SH-SY5Y (cell line): ENCODE data around the gene PET117.

Experiments used
- GATA2 ChIP-seq: IDR thresholded peaks from 2 replicates; pipeline ENCODE4 v1.6.1; 2011; ENCODE audit warnings: mild to moderate bottlenecking, low read depth, low read length
- GATA3 ChIP-seq: IDR thresholded peaks from 2 replicates; pipeline ENCODE4 v1.6.1; 2011; ENCODE audit warnings: low read depth, mild to moderate bottlenecking, low read length, moderate library complexity

The PET117 gene

DNA sequence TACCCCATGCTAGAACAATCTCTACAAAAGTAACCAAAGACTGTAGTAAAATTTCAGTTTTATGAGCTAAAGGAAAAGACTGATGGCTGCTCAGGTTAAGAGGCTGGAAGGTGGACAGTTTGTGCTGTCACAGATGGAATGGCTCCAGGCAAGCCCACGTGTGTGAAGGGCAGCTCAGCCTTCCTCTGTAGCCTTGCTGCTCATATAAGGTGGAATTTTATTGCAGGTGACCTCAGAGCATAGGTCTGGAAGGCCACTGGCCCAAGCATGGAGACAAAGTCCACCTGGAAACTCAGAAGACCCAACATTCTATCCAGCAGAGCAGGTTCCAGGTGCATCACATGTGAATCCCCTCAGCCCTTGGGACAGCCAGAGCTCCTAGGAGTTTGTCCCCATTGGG, 53.6 kb downstream of the PET117 start:
- TF ChIP-seq GATA3, result no peak
- no peak for TF ChIP-seq GATA2
